WTC11 (cell line): ENCODE data around the gene PTPA. TPM values are rescaled to one million over a fixed set of nuclear protein-coding genes. Genes with fewer than 3 reads are reported as not detected.

ENCODE experiments used
- ATAC-seq: fragments of 200-7000 bp; cut with Tn5 transposase; 2 replicates; pipeline ENCODE4 v1.10.0; 2021; ENCODE audit warnings: mild to moderate bottlenecking, moderate library complexity
- CTCF ChIA-PET: fragments of 300-600 bp; sonication (Branson Sonifier 250); formaldehyde crosslinking; loops from one replicate; lab custom pipeline; 2021; ENCODE audit warnings: antibody characterized with exemption; lab: Charles Lee
- POLR2A ChIA-PET: fragments of 350-600 bp; sonication (Branson Sonifier 250); formaldehyde crosslinking; loops from one replicate; lab custom pipeline; 2021; ENCODE audit warnings: antibody characterized with exemption; lab: Charles Lee
- DNase-seq: peaks from one replicate; pipeline ENCODE4 v3.0.0; 2021; ENCODE audit warnings: low spot score
- H3K27ac Mint-ChIP-seq: 2 replicates; pipeline ENCODE4 v1.8.0; 2021; ENCODE audit warnings: mixed read lengths
- H3K27me3 Mint-ChIP-seq: 2 replicates; pipeline ENCODE4 v1.8.0; 2021; ENCODE audit warnings: low read depth, mild to moderate bottlenecking, moderate library complexity, mixed read lengths
- H3K36me3 Mint-ChIP-seq: 2 replicates; pipeline ENCODE4 v1.8.0; 2021; ENCODE audit warnings: mixed read lengths
- H3K4me1 Mint-ChIP-seq: 2 replicates; pipeline ENCODE4 v1.8.0; 2022; ENCODE audit warnings: mixed read lengths
- H3K4me3 Mint-ChIP-seq: 2 replicates; pipeline ENCODE4 v1.8.0; 2021; ENCODE audit warnings: mild to moderate bottlenecking, moderate library complexity, mixed read lengths
- H3K9me3 Mint-ChIP-seq: 2 replicates; pipeline ENCODE4 v1.8.0; 2021; ENCODE audit warnings: mixed read lengths
- ARID4B ChIP-seq: sonication (generic); formaldehyde crosslinking; IDR thresholded peaks from 2 replicates; pipeline ENCODE4 v1.8.0; 2023; ENCODE audit warnings: missing genetic modification reagents, mild to moderate bottlenecking, borderline replicate concordance
- ATF3 ChIP-seq: sonication (generic); formaldehyde crosslinking; conservative IDR thresholded peaks from 2 replicates; pipeline ENCODE4 v1.8.1; 2022; ENCODE audit warnings: mild to moderate bottlenecking, missing genetic modification reagents
- CTCF ChIP-seq: fragments of 200-600 bp; IDR thresholded peaks from 2 replicates; pipeline ENCODE4 v1.8.0; 2022; ENCODE audit warnings: antibody characterized with exemption
- E2F5 ChIP-seq: sonication (generic); formaldehyde crosslinking; IDR thresholded peaks from 2 replicates; pipeline ENCODE4 v1.8.1; 2022; ENCODE audit warnings: mild to moderate bottlenecking, moderate library complexity, missing genetic modification reagents
- EMX1 ChIP-seq: fragments of 250-450 bp; sonication (Bioruptor Pico); IDR thresholded peaks from 2 replicates; pipeline ENCODE4 v1.8.0; 2021; ENCODE audit warnings: mild to moderate bottlenecking
- FOXP4 ChIP-seq: sonication (generic); formaldehyde crosslinking; IDR thresholded peaks from 2 replicates; pipeline ENCODE4 v1.8.0; 2022; ENCODE audit warnings: mild to moderate bottlenecking, missing genetic modification reagents
- KAT7 ChIP-seq: sonication (generic); formaldehyde crosslinking; IDR thresholded peaks from 2 replicates; pipeline ENCODE4 v1.8.1; 2023; ENCODE audit warnings: missing genetic modification reagents, mild to moderate bottlenecking, borderline replicate concordance
- NR3C1 ChIP-seq: sonication (generic); formaldehyde crosslinking; conservative IDR thresholded peaks from 2 replicates; pipeline ENCODE4 v1.8.1; 2023; ENCODE audit warnings: low read depth, mild to moderate bottlenecking, missing genetic modification reagents
- PRDM15 ChIP-seq: sonication (generic); formaldehyde crosslinking; IDR thresholded peaks from 2 replicates; pipeline ENCODE4 v1.8.0; 2022; ENCODE audit warnings: missing genetic modification reagents
- SP1 ChIP-seq: sonication (generic); formaldehyde crosslinking; conservative IDR thresholded peaks from 2 replicates; pipeline ENCODE4 v1.8.1; 2022; ENCODE audit warnings: missing genetic modification reagents
- TEAD1 ChIP-seq: sonication (generic); formaldehyde crosslinking; IDR thresholded peaks from 2 replicates; pipeline ENCODE4 v1.8.0; 2022; ENCODE audit warnings: mild to moderate bottlenecking, missing genetic modification reagents
- USF2 ChIP-seq: sonication (generic); formaldehyde crosslinking; IDR thresholded peaks from 2 replicates; pipeline ENCODE4 v1.8.1; 2023; ENCODE audit warnings: mild to moderate bottlenecking, missing genetic modification reagents, moderate library complexity
- ZMAT4 ChIP-seq: fragments of 250-450 bp; sonication (Bioruptor Pico); IDR thresholded peaks from 2 replicates; pipeline ENCODE4 v1.9.0; 2021; ENCODE audit warnings: mild to moderate bottlenecking
- ZNF121 ChIP-seq: sonication (generic); formaldehyde crosslinking; IDR thresholded peaks from 2 replicates; pipeline ENCODE4 v1.8.0; 2023; ENCODE audit warnings: missing genetic modification reagents
- ZNF281 ChIP-seq: sonication (generic); formaldehyde crosslinking; IDR thresholded peaks from 2 replicates; pipeline ENCODE4 v1.8.0; 2023; ENCODE audit warnings: mild to moderate bottlenecking, missing genetic modification reagents
- ZNF416 ChIP-seq: fragments of 250-450 bp; sonication (Bioruptor Pico); IDR thresholded peaks from 2 replicates; pipeline ENCODE4 v1.9.0; 2021; ENCODE audit warnings: mild to moderate bottlenecking, inconsistent platforms
- total RNA-seq: library from RNA; stranded (reverse); gene quantifications from 3 replicates; pipeline ENCODE4 v1.2.3, GENCODE V29; 2021

Gene PTPA
- total RNA-seq, 1 experiment from 2014 or later = 186 TPM

GRCh38 chr9:129110740-129111527, at the start of gene PTPA, which contains the start of gene CRAT (continued):
- TF ChIP-seq PRDM15 (no peak), FOXP4 (CRISPR knock-in tag) (no peak), TEAD1 (CRISPR knock-in tag) (peak; percentile 87; the same call in 1 of the 2 replicates), E2F5 (peak; percentile 76), ZMAT4 (no peak), ATF3 (CRISPR knock-in tag) (no peak), CTCF (no peak), EMX1 (CRISPR knock-in tag) (no peak)

- Mint-ChIP-seq H3K9me3 (no peaks in the 10 kb centered on the region), H3K27me3 (no peaks in the 10 kb centered on the region), H3K36me3 (peaks cover 23% of the 10 kb centered on the region), H3K4me3 (no peak overlapping the region), H3K27ac (no peak overlapping the region), H3K4me1 (no peaks in the 10 kb centered on the region)
- no peak for ATAC-seq
- TF ChIP-seq SP1 (CRISPR knock-in tag) (no peak), ZNF281 (CRISPR knock-in tag) (no peak), KAT7 (CRISPR knock-in tag) (no peak), NR3C1 (CRISPR knock-in tag) (no peak), ZNF121 (CRISPR knock-in tag) (no peak), ZNF416 (CRISPR knock-in tag) (no peak), ARID4B (CRISPR knock-in tag) (no peak), USF2 (CRISPR knock-in tag) (no peak)
- no peak for DNase-seq
- CTCF ChIA-PET = no interaction called here
- POLR2A ChIA-PET = no interaction called here
Observed at GRCh38 chr9:129063061-129063460, 48.2 kb upstream of the PTPA start.
